HG03354 (cell line): ENCODE measurements around the gene TMEM63C.

Source experiments
- ATAC-seq: cut with Tn5 transposase; IDR thresholded peaks from one replicate; pipeline ENCODE4 v1.9.1; 2021; ENCODE audit warnings: mild to moderate bottlenecking; ENCODE audit not compliant: unreplicated experiment, poor library complexity, severe bottlenecking

The TMEM63C gene

DNA sequence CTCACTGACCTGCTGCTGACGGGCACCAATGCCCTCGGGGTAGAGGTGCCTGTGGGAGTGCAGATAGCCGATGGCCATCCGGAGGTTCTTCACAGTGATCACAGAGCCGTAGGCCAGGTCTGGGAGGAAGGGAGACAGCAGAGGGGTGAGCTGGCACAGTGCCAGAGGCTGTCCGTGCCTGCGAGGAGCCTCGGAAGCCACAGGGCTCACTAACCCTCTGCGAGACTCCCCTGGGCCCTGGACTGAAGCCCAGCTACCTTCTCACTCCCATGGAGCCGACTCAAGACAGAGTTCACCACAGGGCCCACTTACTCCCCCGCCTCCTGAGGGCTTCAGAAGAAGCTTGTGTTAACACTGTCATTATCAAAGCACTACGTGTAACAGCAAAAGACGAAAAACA lies 114.6 kb downstream of the TMEM63C start:
- no peak for ATAC-seq

DNA sequence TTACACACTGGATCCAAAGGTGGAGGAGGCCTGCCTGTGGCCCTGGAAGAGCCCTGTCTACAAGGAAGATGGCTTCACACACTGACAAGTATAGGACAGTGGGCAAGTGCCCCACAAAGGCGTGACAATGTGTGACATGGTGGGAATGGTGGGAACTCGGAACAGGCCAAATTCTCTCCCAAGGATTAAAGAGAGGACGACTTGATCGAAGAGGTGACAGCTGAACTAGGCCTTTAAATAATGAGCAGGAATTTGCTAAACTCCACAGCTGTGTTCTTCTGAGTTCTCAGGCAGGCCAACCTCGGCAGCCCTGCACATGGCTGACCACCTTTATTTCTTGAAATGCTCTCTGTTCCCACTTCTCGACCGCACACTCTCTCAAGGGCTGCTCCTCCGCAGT lies 115.3 kb downstream of the TMEM63C start:
- no peak for ATAC-seq

DNA sequence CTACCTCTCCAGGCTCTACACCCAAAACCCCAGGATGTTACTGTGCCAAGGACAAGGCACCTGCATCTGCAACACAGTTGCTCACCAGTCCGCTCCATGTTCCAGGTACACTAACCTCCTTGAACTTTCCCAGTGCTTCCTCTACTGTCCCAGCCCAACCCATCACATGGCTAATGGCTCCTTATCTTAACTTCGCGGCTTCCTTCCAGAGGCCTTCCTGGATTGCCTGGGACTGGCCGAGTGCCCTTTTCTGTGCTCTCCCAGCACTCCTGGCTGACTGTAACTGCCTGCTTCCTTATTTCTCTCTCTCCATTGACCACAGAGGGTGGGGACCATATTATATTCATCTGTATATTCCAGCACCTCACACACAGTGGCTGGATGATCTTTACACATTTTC lies 118.2 kb downstream of the TMEM63C start:
- no peak for ATAC-seq

DNA sequence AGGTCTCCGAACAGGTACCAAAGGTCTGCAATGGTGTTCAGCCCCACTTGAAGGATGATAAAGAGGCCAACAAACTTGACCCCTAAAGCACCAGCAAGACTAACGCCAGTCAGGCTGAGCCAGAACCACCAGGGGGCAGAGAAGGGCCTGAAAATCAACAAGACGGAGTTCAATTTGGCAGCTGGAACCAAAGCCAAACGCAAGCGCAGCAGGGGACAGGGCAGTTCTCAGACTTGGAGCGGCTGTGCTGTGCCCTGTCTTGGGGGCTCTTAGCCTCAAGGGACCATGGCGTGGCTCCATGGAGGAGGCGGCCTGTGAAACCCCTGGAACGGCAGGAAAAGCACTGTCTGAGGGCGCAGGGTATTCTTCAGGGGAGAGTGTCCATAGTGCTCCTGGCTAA lies 119.5 kb downstream of the TMEM63C start:
- ATAC-seq, result peak; percentile 66

DNA sequence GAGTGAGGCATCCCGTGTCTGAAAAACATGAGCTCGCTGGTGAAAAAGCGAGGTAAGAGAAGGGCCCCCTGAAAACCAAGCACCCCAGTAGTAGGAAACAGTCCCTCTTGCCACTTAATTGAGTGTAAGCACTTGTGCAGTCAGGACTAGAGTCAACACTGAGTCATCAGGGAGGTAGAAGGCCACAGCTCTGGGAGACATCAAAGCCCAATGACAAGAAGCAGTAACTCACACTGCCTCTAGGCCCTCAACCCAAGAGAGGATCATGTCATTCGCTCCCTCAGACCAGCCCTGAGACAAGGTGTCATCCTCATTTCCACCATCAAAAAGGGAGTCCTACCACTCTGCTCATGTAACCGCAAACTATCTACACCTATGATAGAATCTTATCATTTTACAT lies 121.3 kb downstream of the TMEM63C start:
- no peak for ATAC-seq

DNA sequence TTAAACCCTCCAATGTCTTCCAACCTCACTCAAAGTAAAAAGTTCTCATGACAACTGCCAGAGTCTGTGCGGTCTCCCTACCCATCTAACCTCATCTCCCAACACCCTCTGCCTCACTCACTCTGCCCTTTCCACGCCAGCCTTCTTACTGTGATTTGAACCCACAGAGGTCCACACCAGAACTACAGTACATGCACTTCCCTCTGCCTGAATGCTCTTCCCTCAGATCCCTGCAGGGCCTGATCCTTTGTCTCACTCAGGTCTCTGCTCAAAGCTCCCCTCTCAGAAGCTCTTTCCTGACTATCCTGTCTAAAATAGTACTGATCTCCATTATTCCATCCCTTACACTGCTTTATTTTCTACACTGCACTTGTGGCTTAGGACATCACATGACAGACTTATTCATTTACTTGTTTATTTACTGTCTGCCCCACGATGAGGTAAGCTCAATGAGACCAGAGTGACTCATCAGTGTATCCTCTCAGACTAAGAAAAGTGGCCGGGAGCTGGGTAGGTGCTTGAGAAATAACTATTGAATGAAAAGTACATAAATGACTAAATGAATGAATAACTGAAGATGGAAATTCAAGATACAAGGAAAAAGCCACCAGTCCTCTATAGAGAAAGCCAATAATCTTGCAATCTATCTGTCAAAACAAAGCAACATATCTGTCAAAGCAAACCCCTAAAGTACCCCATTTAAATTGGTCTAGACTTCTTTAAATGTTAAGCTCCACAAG lies 122.0 kb downstream of the TMEM63C start:
- ATAC-seq, result peak; percentile 72

DNA sequence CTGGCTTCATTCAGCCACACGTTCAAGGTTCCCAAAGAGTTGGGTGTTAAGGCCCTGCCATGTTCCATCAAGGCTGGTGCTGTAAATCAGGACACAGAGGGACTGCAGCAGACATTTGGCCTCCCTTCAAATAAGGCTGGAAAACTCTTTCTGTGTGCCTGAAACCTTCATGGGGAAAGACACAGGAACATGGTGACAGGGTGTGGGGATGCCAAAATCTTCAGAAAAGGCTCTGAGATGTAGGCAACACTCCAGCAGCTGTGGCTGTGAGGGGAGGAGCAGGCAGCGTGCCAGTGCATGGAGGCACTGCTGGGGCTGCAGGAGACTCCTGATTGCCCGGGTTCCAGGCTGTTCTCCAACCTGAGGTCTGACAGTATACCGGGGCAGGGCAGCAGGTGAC lies 124.1 kb downstream of the TMEM63C start:
- no peak for ATAC-seq

DNA sequence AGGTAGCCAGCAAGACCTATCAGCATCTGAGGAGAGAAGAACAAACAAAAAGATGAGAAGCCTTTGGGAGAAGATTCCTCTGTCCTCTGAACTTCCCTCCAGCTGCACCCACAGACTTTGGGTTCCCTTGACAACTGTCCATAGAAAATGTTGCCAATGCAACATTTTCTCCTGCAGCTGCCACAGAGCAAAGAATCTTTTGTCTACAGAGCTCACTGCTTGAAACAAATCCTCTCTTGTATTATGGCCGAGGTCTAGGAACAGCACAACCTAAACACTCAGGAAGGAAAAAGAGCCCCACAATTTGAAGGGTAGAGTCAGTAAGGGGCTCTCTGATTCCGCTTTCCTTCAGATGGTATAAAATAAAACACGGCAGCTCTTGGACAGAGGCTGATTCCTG lies 124.8 kb downstream of the TMEM63C start:
- ATAC-seq, result no peak

DNA sequence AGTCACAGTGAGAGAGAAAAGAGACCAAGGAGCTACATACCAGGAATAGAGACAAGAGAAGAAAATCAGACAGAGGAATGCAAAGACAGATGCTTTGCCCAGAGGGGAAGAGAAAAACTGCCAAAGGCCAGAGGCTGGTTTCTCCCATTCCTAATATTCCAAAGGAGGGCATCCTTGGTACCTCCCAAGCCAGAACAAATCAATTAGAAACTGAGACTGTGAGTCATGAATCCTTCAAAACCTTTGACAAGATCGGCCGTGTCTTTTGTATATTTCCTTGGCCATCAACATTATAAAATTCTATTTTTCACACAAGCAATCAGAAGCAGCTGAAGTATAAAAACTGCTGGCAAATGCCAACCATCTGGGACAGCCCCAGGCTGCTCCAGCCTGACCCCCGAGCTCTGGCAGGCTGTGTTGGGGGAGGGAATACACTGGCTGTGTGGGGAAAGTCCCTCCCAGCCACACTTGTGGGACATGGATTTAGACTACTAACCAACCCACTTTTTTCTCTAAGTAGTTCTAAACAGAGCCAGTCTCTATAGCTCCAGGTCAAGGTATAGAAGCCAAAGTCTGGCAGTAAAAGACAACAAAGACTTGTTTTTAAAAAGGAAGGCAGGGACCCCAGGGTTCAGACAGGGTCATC lies 125.4 kb downstream of the TMEM63C start:
- no peak for ATAC-seq
